AG10803 (cell line): ENCODE results near the gene STX18.

ENCODE experiments used
- DNase-seq: peaks from one replicate; pipeline ENCODE4 v3.0.0; 2010; ENCODE audit warnings: low read depth
- H3K4me3 ChIP-seq: 2 replicates; pipeline ENCODE4 v1.5.1; 2011; ENCODE audit warnings: mild to moderate bottlenecking, low read length, control low read depth
- TF ChIP-seq, protein P1 (sequence below): conservative IDR thresholded peaks from 2 replicates; pipeline ENCODE4 v1.5.1; 2011; ENCODE audit warnings: mild to moderate bottlenecking, low read length, control low read depth, inconsistent platforms

The STX18 gene

GRCh38 chr4:4541661-4542570 lies at the start of gene STX18:
STX18 (minus strand) TSS chr4:4542048; CDS start chr4:4541964, 84 bp downstream.
- DNase-seq, result peak; percentile 86
- TF ChIP-seq, protein P1, sequence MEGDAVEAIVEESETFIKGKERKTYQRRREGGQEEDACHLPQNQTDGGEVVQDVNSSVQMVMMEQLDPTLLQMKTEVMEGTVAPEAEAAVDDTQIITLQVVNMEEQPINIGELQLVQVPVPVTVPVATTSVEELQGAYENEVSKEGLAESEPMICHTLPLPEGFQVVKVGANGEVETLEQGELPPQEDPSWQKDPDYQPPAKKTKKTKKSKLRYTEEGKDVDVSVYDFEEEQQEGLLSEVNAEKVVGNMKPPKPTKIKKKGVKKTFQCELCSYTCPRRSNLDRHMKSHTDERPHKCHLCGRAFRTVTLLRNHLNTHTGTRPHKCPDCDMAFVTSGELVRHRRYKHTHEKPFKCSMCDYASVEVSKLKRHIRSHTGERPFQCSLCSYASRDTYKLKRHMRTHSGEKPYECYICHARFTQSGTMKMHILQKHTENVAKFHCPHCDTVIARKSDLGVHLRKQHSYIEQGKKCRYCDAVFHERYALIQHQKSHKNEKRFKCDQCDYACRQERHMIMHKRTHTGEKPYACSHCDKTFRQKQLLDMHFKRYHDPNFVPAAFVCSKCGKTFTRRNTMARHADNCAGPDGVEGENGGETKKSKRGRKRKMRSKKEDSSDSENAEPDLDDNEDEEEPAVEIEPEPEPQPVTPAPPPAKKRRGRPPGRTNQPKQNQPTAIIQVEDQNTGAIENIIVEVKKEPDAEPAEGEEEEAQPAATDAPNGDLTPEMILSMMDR, result no peak

GRCh38 chr4:4591071-4591470 lies 49.2 kb upstream of the STX18 start:
- peak; percentile 53 for DNase-seq
- TF ChIP-seq, protein P1, result no peak
- H3K4me3 ChIP-seq, result no peak overlapping the region

More at GRCh38 chr4:4541661-4542570, at the start of gene STX18:
- H3K4me3 ChIP-seq, result peak within 1 kb of the TSS; percentile 78

- H3K4me3 ChIP-seq, result no peak overlapping the region
- DNase-seq, result peak; percentile 66
- TF ChIP-seq, protein P1, result no peak
These were observed 48.7 kb upstream of the STX18 start for GRCh38 chr4:4590546-4590945.

DNA sequence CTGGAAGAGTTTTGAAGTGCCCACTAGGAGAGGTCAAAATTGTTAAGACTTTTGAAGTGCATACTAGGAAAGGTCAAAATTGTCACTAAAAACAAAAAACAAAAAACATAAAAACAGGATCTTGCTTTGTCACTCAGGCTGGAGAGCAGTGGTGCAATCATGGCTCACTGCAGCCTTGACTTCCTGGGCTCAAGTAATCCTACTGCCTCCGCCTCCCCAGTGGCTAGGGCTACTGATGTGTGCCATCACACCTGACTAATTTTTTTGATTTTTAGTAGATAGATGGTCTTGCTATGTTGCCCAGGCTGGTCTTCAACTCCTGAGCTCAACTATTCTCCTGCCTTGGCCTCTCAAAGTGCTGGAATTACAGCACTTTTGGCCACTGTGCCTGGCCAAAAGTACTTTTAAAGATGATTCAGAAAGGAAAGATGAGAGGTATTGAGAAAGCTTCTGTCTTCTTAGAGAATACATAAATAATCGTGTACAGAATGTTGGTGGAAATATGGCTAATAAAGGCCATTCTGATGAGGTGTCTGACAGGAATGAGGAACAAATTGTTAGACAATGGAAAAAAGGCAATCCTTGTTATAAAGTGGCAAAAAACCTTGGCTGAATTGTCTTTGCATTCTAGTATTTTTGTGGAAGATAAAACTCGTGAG lies 43.3 kb upstream of the STX18 start:
- TF ChIP-seq, protein P1, result no peak
- DNase-seq, result peak; percentile 94
- H3K4me3 ChIP-seq, result no peak overlapping the region; the same call in 1 of the 2 replicates

- TF ChIP-seq, protein P1, result no peak
- DNase-seq, result no peak
- H3K4me3 ChIP-seq, result no peak overlapping the region
These were observed 41.8 kb upstream of the STX18 start for GRCh38 chr4:4583606-4584005.

DNA sequence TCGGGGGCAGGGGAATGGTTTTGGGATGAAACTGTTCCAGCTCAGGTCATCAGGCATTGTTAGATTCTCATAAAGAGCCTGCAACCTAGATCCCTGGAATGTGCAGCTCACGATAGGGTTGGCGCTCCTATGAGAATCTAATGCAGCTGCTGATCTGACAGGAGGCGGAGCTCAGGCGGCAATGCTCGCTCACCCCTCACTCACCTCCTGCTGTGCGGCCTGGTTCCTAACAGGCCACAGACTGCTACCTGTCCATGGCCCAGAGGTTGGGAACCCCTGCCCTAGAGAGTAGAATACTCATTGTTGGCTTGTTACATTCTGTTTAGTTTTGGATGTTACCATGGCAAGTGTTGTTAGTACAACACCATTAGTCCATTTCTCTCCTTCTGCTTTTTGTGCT lies 40.8 kb upstream of the STX18 start:
- H3K4me3 ChIP-seq, result no peak overlapping the region
- TF ChIP-seq, protein P1, result no peak
- DNase-seq, result no peak
